Cerebellar cortex (tissue), 1 donor: Measurements from ENCODE around the gene MED7.

Experiments used
- DNase-seq: peaks from one replicate; pipeline ENCODE4 v3.0.0-alpha.2; 2015; ENCODE audit warnings: low spot score

Gene MED7

DNA sequence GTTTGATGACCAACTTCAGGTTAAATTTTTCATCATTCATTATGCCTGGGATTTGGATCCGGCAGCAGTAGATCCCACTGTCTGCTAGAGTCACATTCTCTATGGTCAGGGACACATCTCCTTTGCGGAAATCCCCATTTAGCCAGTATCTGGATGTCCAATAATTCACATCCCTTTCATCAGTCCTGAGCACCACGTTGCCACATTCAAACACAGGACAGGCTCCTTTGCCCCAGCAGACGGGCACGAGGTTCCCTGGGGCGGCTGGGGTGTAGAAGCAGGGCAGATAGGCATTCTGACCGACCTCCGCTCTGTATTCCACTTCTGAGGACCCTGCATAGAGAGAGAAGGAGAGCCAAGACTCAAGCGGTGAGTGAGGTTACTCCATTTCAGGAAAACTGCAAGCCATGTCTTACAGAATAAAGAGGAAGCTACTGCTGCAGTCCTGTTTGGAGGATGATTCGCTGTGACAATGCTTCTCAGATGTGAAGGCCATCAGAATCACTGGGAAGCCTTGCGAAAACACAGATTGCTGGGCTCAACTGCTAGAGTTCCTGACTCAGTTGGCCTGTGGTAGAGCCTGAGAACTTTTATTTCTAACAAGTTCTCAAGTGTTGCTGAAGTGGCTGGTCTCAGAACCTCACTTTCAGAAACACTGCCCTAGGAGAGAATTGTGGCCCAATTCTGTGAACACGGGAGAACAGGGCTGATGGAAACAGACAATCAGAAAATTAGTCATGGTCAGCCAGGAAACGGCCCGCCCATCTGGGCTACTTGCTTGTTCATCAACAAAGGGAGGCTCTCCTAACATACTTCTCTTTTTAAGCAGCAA lies 35.8 kb downstream of the MED7 start:
- DNase-seq, result no peak

- DNase-seq, result no peak
Measured at GRCh38 chr5:157100140-157100679, 42.5 kb downstream of the MED7 start.

GRCh38 chr5:157088342-157088990 lies 54.2 kb downstream of the MED7 start:
- DNase-seq, result no peak
